ENCODE data around the gene ATP5F1B. TPM values are rescaled to one million over a fixed set of nuclear protein-coding genes. Genes with fewer than 3 reads are reported as not detected.

ATP5F1B gene
- polyA plus RNA-seq, 2 of the 4 experiments (the other 2 are of a cell fraction), result 778 to 1,500 TPM

DNA sequence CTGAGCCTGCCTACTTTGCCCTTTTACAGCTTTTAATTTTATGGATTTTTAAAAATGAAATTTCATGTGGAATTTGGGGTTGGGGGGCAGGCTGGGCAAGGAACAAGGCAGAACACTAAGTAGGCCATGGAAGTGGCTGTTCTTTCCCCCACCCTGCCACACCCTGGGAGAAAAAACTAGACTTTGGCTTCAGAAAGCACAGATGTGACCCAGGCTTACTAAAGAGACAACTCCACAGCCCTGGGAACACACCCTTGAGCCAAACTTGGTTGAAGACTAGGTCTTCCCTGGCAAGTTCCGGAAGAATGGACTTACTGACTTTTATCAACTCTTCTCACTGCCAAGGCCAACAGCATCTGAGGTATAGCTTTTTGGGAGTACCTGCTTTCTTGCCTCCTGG, 56.0 kb downstream of the ATP5F1B start:
- FAIRE-seq, result no peak
- TF ChIP-seq HES2 (IDR thresholded peaks at IDR 0.05) (no peak), JUN (IDR thresholded peaks at IDR 0.05) (no peak), MAX (IDR thresholded peaks at IDR 0.05) (no peak), TP53 (CRISPR knock-in tag; IDR thresholded peaks at IDR 0.05) (no peak), CBX2 (IDR thresholded peaks at IDR 0.05; ENCODE audit: borderline replicate concordance, low read depth) (no peak), ATOH8 (CRISPR knock-in tag; IDR thresholded peaks at IDR 0.05; ENCODE audit: low read depth) (no peak)
- Histone ChIP-seq H3K4me1 (0 out of 3 replicates have a peak, but pooled peaks cover 4% of the 10 kb centered on the region), H3K4me2 (no peak overlapping the region), H3K4me3 (no peak overlapping the region), H3K27ac (no peak overlapping the region), H3K9me3 (no peaks in the 10 kb centered on the region)
- WGBS (ENCODE audit: missing lambda C conversion rate), result 92% methylated on average over 1 of the region's 1 CpG
- ChIA-PET CTCF (interaction anchor here (0.6 to 21.2 kb wide), 16 partner anchors 9 to 523 kb away, joined by 3 to 282 read pairs (median 4); partner anchors contain the start of gene RBMS2), POLR2A (interaction anchor here (0.6 kb wide), 1 partner anchor 68 kb away, joined by 4 read pairs; the partner anchor contains the start of gene RBMS2)
- ATAC-seq, result no peak
- DNase-seq (ENCODE audit: low read depth in 1 of 2, low spot score in 1 of 2), result no peak

Small RNAs within 50 kb of the gene (small RNA-seq; reads per million reads assigned to genes)
- gene RN7SL809P (0 reads per million in 6 experiments), gene RNU6-343P (0 to 2.4 (median 0) reads per million in 6 experiments), gene SNORD59A (173 to 3,659 (median 652) reads per million in 6 experiments)

Other genes with a start within 250 kb of the ATP5F1B start
- 17.6 and 34.3 TPM in 2 replicates for gene TIMELESS, start 196.6 kb downstream of the ATP5F1B start, polyA plus RNA-seq (2011; rRNA removed)
- gene TIMELESS, start 196.6 kb downstream of the ATP5F1B start, polyA plus RNA-seq (2017; fragmentation: RNase III; extraction: RNeasy Plus Mini Kit Qiagen cat#74134 plus additional on column Dnase treatment), result 51.4 to 60.1 TPM (median 57.4 TPM) in 3 replicates
- 0.03 TPM in 1 of 2 replicates, not detected in the other for gene MIP, start 191.3 kb downstream of the ATP5F1B start, polyA plus RNA-seq (2011; rRNA removed)
- not detected in 3 replicates for gene MIP, start 191.3 kb downstream of the ATP5F1B start, polyA plus RNA-seq (2017; fragmentation: RNase III; extraction: RNeasy Plus Mini Kit Qiagen cat#74134 plus additional on column Dnase treatment)
- gene SPRYD4, start 177.4 kb downstream of the ATP5F1B start, polyA plus RNA-seq (2011; rRNA removed), result 3.5 and 3.8 TPM in 2 replicates
- gene SPRYD4, start 177.4 kb downstream of the ATP5F1B start, polyA plus RNA-seq (2017; fragmentation: RNase III; extraction: RNeasy Plus Mini Kit Qiagen cat#74134 plus additional on column Dnase treatment), result 2.1 to 2.2 TPM (median 2.1 TPM) in 3 replicates
- 0.36 and 0.61 TPM in 2 replicates for gene GLS2, start 157.8 kb downstream of the ATP5F1B start, polyA plus RNA-seq (2011; rRNA removed)
- 0.07 to 0.44 TPM (median 0.18 TPM) in 3 replicates for gene GLS2, start 157.8 kb downstream of the ATP5F1B start, polyA plus RNA-seq (2017; fragmentation: RNase III; extraction: RNeasy Plus Mini Kit Qiagen cat#74134 plus additional on column Dnase treatment)
- 46.4 and 61.6 TPM in 2 replicates for gene RBMS2, start 124.2 kb downstream of the ATP5F1B start, polyA plus RNA-seq (2011; rRNA removed)
- gene RBMS2, start 124.2 kb downstream of the ATP5F1B start, polyA plus RNA-seq (2017; fragmentation: RNase III; extraction: RNeasy Plus Mini Kit Qiagen cat#74134 plus additional on column Dnase treatment), result 13.3 to 16.5 TPM (median 15.1 TPM) in 3 replicates
- gene BAZ2A, start 15.7 kb downstream of the ATP5F1B start, polyA plus RNA-seq (2011; rRNA removed), result 59.4 and 103 TPM in 2 replicates
- 34.2 to 41.7 TPM (median 40.8 TPM) in 3 replicates for gene BAZ2A, start 15.7 kb downstream of the ATP5F1B start, polyA plus RNA-seq (2017; fragmentation: RNase III; extraction: RNeasy Plus Mini Kit Qiagen cat#74134 plus additional on column Dnase treatment)
- gene PTGES3, start 42.3 kb upstream of the ATP5F1B start, polyA plus RNA-seq (2011; rRNA removed), result 211 and 272 TPM in 2 replicates
- 400 to 467 TPM (median 406 TPM) in 3 replicates for gene PTGES3, start 42.3 kb upstream of the ATP5F1B start, polyA plus RNA-seq (2017; fragmentation: RNase III; extraction: RNeasy Plus Mini Kit Qiagen cat#74134 plus additional on column Dnase treatment)
- 993 and 1,560 TPM in 2 replicates for gene NACA, start 79.3 kb upstream of the ATP5F1B start, polyA plus RNA-seq (2011; rRNA removed)
- 2,331 to 2,770 TPM (median 2,562 TPM) in 3 replicates for gene NACA, start 79.3 kb upstream of the ATP5F1B start, polyA plus RNA-seq (2017; fragmentation: RNase III; extraction: RNeasy Plus Mini Kit Qiagen cat#74134 plus additional on column Dnase treatment)
- 53.9 and 66.8 TPM in 2 replicates for gene PRIM1, start 106.3 kb upstream of the ATP5F1B start, polyA plus RNA-seq (2011; rRNA removed)
- 43.5 to 48.1 TPM (median 44.4 TPM) in 3 replicates for gene PRIM1, start 106.3 kb upstream of the ATP5F1B start, polyA plus RNA-seq (2017; fragmentation: RNase III; extraction: RNeasy Plus Mini Kit Qiagen cat#74134 plus additional on column Dnase treatment)
- gene HSD17B6, start 117.3 kb upstream of the ATP5F1B start, polyA plus RNA-seq (2011; rRNA removed), result 2.0 and 2.6 TPM in 2 replicates
- 2.3 to 2.9 TPM (median 2.7 TPM) in 3 replicates for gene HSD17B6, start 117.3 kb upstream of the ATP5F1B start, polyA plus RNA-seq (2017; fragmentation: RNase III; extraction: RNeasy Plus Mini Kit Qiagen cat#74134 plus additional on column Dnase treatment)